ENCODE measurements around the gene ABCA10. TPM values are rescaled to one million over a fixed set of nuclear protein-coding genes. Genes with fewer than 3 reads are reported as not detected.

Gene ABCA10
- total RNA-seq, 1 donor from 2014 or later: 0.64 TPM

DNA sequence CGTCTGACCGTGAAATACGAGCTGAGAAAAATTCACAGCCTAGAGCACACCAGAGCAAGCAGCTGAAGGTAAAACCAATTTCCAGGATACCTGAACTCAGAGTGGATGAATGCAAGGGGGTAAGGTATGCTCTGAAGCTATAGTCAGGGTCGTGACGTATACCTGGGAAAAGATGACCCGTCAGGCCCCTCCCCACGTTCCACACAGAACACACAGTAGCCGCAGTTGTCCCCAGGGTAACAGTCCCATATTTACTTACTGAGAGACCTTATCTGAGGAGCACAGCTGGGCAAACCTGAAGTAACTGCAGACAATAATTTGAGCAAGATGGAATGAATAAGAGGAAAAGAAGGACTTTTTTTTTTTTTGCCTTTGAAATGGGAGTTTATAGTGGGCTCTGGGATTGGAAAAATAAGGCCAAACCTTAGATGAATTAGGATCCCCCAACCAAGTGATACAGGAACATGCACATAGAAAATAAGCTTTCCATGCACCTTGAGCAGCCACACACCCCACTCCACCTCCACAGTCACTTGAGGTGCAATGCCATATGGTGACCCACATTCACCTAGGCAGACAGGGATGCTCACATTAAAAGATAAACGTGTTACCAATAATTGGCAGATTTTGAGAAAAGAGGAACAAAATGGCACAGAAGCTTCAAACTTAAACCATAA, 124.9 kb downstream of the ABCA10 start:
- intact Hi-C loops (cut with micrococcal nuclease): no loop called here

DNA sequence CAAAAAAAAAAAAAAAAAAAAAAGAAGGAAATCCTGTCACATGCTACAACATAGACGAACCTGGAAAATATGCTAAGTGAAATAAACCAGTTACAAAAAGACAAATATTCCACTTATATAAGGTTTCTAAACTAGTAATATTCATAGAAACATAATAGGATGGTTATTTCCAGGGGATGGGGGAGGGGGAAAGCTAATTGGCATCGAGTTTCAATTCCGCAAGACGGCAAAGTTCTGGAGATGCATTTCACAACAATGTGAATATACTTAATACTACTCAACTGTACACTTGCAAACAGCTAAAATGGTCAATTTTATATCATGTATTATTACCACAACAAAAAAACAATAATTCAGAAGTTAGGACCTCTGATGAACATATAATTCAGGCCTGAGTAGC, 130.0 kb downstream of the ABCA10 start:
- intact Hi-C loops (cut with micrococcal nuclease): no loop called here

Other genes starting within 250 kb of the ABCA10 start
- gene ABCA9, start 167.9 kb downstream of the ABCA10 start, total RNA-seq: 0.27 and 0.57 TPM in 2 replicates
- gene ABCA6, start 86.9 kb downstream of the ABCA10 start, total RNA-seq: 0.16 TPM in 1 of 2 replicates, not detected in the other
- gene ABCA5, start 98.3 kb upstream of the ABCA10 start, total RNA-seq: 12.9 and 14.5 TPM in 2 replicates
- 10.0 and 10.7 TPM in 2 replicates for gene MAP2K6, start 185.9 kb upstream of the ABCA10 start, total RNA-seq